Activated B cell treated with CpG ODN at 0.5 μM for 24 hours (primary cell): ENCODE data around the gene PIEZO2. TPM values are rescaled to one million over a fixed set of nuclear protein-coding genes. Genes with fewer than 3 reads are reported as not detected.
"Not testable (repeated sequence)": the region's sequence is repeated elsewhere in the genome, so short reads cannot be mapped to it uniquely, and the experiment has no call there.

Source experiments
- ATAC-seq: fragments of 200-7000 bp; cut with Tn5 transposase; one replicate; pipeline ENCODE4 v1.10.0; 2021; ENCODE audit warnings: low read depth, mild to moderate bottlenecking, moderate library complexity
- CTCF ChIA-PET: fragments of 350-600 bp; sonication (Branson Sonifier 250); formaldehyde crosslinking; loops from one replicate; lab custom pipeline; 2021; ENCODE audit warnings: antibody characterized with exemption; lab: Charles Lee
- POLR2A ChIA-PET: fragments of 350-600 bp; sonication (Branson Sonifier 250); formaldehyde crosslinking; loops from one replicate; lab custom pipeline; 2021; ENCODE audit warnings: antibody characterized with exemption; lab: Charles Lee
- DNase-seq: peaks from one replicate; pipeline ENCODE4 v3.0.0; 2022
- H3K27ac Mint-ChIP-seq: one replicate; pipeline ENCODE4 v1.8.0; 2020; ENCODE audit warnings: mixed read lengths
- H3K27me3 Mint-ChIP-seq: one replicate; pipeline ENCODE4 v1.8.0; 2021; ENCODE audit warnings: mixed read lengths
- H3K36me3 Mint-ChIP-seq: one replicate; pipeline ENCODE4 v1.8.0; 2021; ENCODE audit warnings: low read depth, mixed read lengths
- H3K4me1 Mint-ChIP-seq: one replicate; pipeline ENCODE4 v1.8.0; 2021; ENCODE audit warnings: mixed read lengths
- H3K4me3 Mint-ChIP-seq: one replicate; pipeline ENCODE4 v1.8.0; 2020; ENCODE audit warnings: mild to moderate bottlenecking, mixed read lengths
- H3K9me3 Mint-ChIP-seq: one replicate; pipeline ENCODE4 v1.8.0; 2020; ENCODE audit warnings: mixed read lengths
- intact Hi-C: fragments of 100-400 bp; cut with micrococcal nuclease; formaldehyde crosslinking; loops from one replicate; pipeline ENCODE4 v1.15.1; 2024
- total RNA-seq: library from RNA; stranded (reverse); gene quantifications from 2 replicates; pipeline ENCODE4 v1.2.3, GENCODE V29; 2022
- TF ChIP-seq, protein P1 (sequence below): fragments of 200-600 bp; IDR thresholded peaks from one replicate; pipeline ENCODE4 v1.8.0; 2022; ENCODE audit warnings: antibody characterized with exemption, mild to moderate bottlenecking

PIEZO2 gene
- total RNA-seq, 1 donor from 2014 or later = not detected

GRCh38 chr18:10847408-10847790 is 302.0 kb downstream of the PIEZO2 start:
- Mint-ChIP-seq H3K4me1 (no peaks in the 10 kb centered on the region), H3K4me3 (no peak overlapping the region), H3K9me3 (peaks cover 2% of the 10 kb centered on the region), H3K36me3 (no peaks in the 10 kb centered on the region), H3K27me3 (peaks cover 2% of the 10 kb centered on the region), H3K27ac (no peak overlapping the region)
- intact Hi-C loops = no loop called here
- ATAC-seq = no peak
- ChIA-PET POLR2A (no interaction called here), CTCF (no interaction called here)
- no peak for DNase-seq
- TF ChIP-seq, protein P1, sequence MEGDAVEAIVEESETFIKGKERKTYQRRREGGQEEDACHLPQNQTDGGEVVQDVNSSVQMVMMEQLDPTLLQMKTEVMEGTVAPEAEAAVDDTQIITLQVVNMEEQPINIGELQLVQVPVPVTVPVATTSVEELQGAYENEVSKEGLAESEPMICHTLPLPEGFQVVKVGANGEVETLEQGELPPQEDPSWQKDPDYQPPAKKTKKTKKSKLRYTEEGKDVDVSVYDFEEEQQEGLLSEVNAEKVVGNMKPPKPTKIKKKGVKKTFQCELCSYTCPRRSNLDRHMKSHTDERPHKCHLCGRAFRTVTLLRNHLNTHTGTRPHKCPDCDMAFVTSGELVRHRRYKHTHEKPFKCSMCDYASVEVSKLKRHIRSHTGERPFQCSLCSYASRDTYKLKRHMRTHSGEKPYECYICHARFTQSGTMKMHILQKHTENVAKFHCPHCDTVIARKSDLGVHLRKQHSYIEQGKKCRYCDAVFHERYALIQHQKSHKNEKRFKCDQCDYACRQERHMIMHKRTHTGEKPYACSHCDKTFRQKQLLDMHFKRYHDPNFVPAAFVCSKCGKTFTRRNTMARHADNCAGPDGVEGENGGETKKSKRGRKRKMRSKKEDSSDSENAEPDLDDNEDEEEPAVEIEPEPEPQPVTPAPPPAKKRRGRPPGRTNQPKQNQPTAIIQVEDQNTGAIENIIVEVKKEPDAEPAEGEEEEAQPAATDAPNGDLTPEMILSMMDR = no peak

GRCh38 chr18:10846657-10847407 is 302.5 kb downstream of the PIEZO2 start:
- TF ChIP-seq, protein P1 = no peak
- Mint-ChIP-seq H3K4me1 (no peaks in the 10 kb centered on the region), H3K27ac (no peak overlapping the region), H3K9me3 (peaks cover 2% of the 10 kb centered on the region), H3K27me3 (peaks cover 2% of the 10 kb centered on the region), H3K36me3 (no peaks in the 10 kb centered on the region), H3K4me3 (no peak overlapping the region)
- CTCF ChIA-PET = no interaction called here
- ATAC-seq (no peak), DNase-seq (no peak)
- POLR2A ChIA-PET = no interaction called here
- intact Hi-C loops = no loop called here

GRCh38 chr18:10846035-10846434 is 303.3 kb downstream of the PIEZO2 start:
- intact Hi-C loops = not testable (repeated sequence)

GRCh38 chr18:10843565-10843964 is 305.8 kb downstream of the PIEZO2 start:
- Mint-ChIP-seq H3K4me3 (no peak overlapping the region), H3K27ac (no peak overlapping the region), H3K36me3 (no peaks in the 10 kb centered on the region), H3K4me1 (no peaks in the 10 kb centered on the region), H3K27me3 (peaks cover 4% of the 10 kb centered on the region), H3K9me3 (peaks cover 2% of the 10 kb centered on the region)
- intact Hi-C loops = no loop called here
- ATAC-seq (no peak), DNase-seq (no peak)
- ChIA-PET POLR2A (no interaction called here), CTCF (no interaction called here)
- TF ChIP-seq, protein P1 = no peak

More at GRCh38 chr18:10846035-10846434, 303.3 kb downstream of the PIEZO2 start:
- H3K27me3 Mint-ChIP-seq, H3K4me1 Mint-ChIP-seq, H3K9me3 Mint-ChIP-seq, H3K4me3 Mint-ChIP-seq, POLR2A ChIA-PET, DNase-seq, H3K36me3 Mint-ChIP-seq, H3K27ac Mint-ChIP-seq, ATAC-seq: not testable (repeated sequence)
- CTCF ChIA-PET = interaction anchor here (0.9 kb wide), 1 partner anchor 25 kb away, joined by 3 read pairs; no protein-coding TSS in a partner anchor

GRCh38 chr18:10842861-10843260 is 306.5 kb downstream of the PIEZO2 start:
- no peaks in the 10 kb centered on the region for H3K36me3 Mint-ChIP-seq
- no peak overlapping the region for H3K4me3 Mint-ChIP-seq
- peaks cover 2% of the 10 kb centered on the region for H3K9me3 Mint-ChIP-seq
- DNase-seq (no peak), ATAC-seq (no peak)
- POLR2A ChIA-PET = no interaction called here
- H3K27me3 Mint-ChIP-seq = peaks cover 4% of the 10 kb centered on the region
- no peak overlapping the region for H3K27ac Mint-ChIP-seq
- intact Hi-C loops = no loop called here
- TF ChIP-seq, protein P1 = no peak
- CTCF ChIA-PET = no interaction called here
- H3K4me1 Mint-ChIP-seq = no peaks in the 10 kb centered on the region
